Heart right ventricle (tissue), 16 donors: ENCODE measurements around the gene AKR1C4. TPM values are rescaled to one million over a fixed set of nuclear protein-coding genes. Genes with fewer than 3 reads are reported as not detected.

Experiments
- ATAC-seq, 8 donors: fragments of 200-7000 bp; cut with Tn5 transposase; one replicate each; pipeline ENCODE4 v1.9.1; 2020; ENCODE audit warnings: mild to moderate bottlenecking in 8 of 8, moderate library complexity in 8 of 8, moderate number of reproducible peaks in 1 of 8
- DNase-seq, 2 donors: peaks; one replicate each; pipeline ENCODE4 v3.0.0-alpha.2; 2020
- H3K27ac ChIP-seq, 10 donors: fragments of 200-600 bp; sonication (generic) in 2 of 10; one replicate each; pipeline versions ENCODE4 v1.5.0 to v1.8.0; 2020 to 2022; ENCODE audit warnings: mild to moderate bottlenecking in 3 of 10
- H3K27me3 ChIP-seq, 7 donors: fragments of 200-600 bp; one replicate each; pipeline ENCODE4 v1.8.0; 2021 to 2022; ENCODE audit warnings: mild to moderate bottlenecking in 2 of 7
- H3K36me3 ChIP-seq, 9 donors: fragments of 200-600 bp; sonication (generic) in 1 of 9; one replicate each; pipeline versions ENCODE4 v1.5.0 to v1.8.0; 2020 to 2022; ENCODE audit warnings: mild to moderate bottlenecking in 2 of 9
- H3K4me1 ChIP-seq, 9 donors: fragments of 200-600 bp; sonication (generic) in 1 of 9; one replicate each; pipeline versions ENCODE4 v1.5.0 to v1.8.0; 2020 to 2022; ENCODE audit warnings: mild to moderate bottlenecking in 4 of 9
- H3K4me3 ChIP-seq, 10 donors: fragments of 200-600 bp; sonication (generic) in 2 of 10; one replicate each; pipeline versions ENCODE4 v1.5.0 to v1.8.0; 2020 to 2022; ENCODE audit warnings: mild to moderate bottlenecking in 7 of 10, moderate library complexity in 2 of 10
- H3K9me3 ChIP-seq, 11 donors: fragments of 200-600 bp in 10 of 11; sonication (generic) in 2 of 11; one replicate each; pipeline versions ENCODE4 v1.5.0 to v1.8.0; 2013 to 2022; ENCODE audit warnings: mild to moderate bottlenecking in 2 of 11, control low read depth in 1 of 11, moderate library complexity in 1 of 11
- WGBS, 2 donors: extraction: QIAGEN DNeasy Blood & Tissue Kit; methylation state at CpG; one replicate each; pipeline ENCODE4 v1.1.7; 2013; ENCODE audit warnings: inconsistent platforms in 1 of 2; 5-methylcytosine and 5-hydroxymethylcytosine counted together
- intact Hi-C, 10 donors: fragments of 100-400 bp; cut with DNase I; formaldehyde crosslinking; loops; one replicate each; pipeline versions ENCODE4 v1.11.1 to v1.14.2; 2022
- polyA plus RNA-seq, 2 donors: library from polyadenylated mRNA; stranded (reverse); fragments of 200-250 nt; gene quantifications; one replicate each; pipeline ENCODE4 v1.2.3, GENCODE V29; 2013
- total RNA-seq, 10 donors: library from RNA; stranded (reverse); fragmentation: NEBNext Ultra II Directional in 3 of 10; extraction: Animal tissue kit (Norgen Biotek cat#: 25700) in 3 of 10; gene quantifications; one replicate each; pipeline versions ENCODE4 v1.2.1 to v1.2.4, GENCODE V29; 2021 to 2023
- TF ChIP-seq, protein P1 (sequence below), 9 donors: fragments of 200-600 bp; sonication (generic) in 2 of 9; IDR thresholded peaks; one replicate each; pipeline versions ENCODE4 v1.5.0 to v1.8.0; 2021 to 2022; ENCODE audit warnings: antibody characterized with exemption in 9 of 9, mild to moderate bottlenecking in 5 of 9, moderate library complexity in 1 of 9
- donor health status: Arrhythmogenic right ventricular cardiomyopathy.
- donor health status: ischemic (EF 13 %, LVEDD 7.1; RV severe dilation, severe dysfunction).
- donor health status: healthy with polysubstance abuse.
- donor health status: DM: no; HTN: yes; CAD: no.
- donor health status: DM: no; HTN: no; CAD: no.
- donor health status: ischemic (EF 25% LVEDD 6.9; RV normal size, moderate dysfunction).
- donor health status: ischemic (EF 25% LVEDD 5.7; RV mildly dilated, moderate dysfunction).
- donor health status: healthy.
- donor health status: DM: yes; HTN: yes; CAD: no.
- donor health status: Ischemic cardiomyopathy.
- donor health status: ischemic (EF 35%, LVEDD 5.7; RV mildly dilated, moderate dysfunction).
- donor health status: nonischemic (EF 11% LVEDD 7.7; RV severe dilation, severe dysfunction).
- donor health status: DM: yes; HTN: yes; CAD: no.
- donor health status: PGD.
- donor health status: ischemic (EF 29% LVEDD 5.4; RV normal size, mild dysfunction).
- donor health status: nonischemic (EF 23%, LVEDD 6.1; RV moderate dilation, normal function).

The AKR1C4 gene
- total and polyA plus RNA-seq, 12 donors: not detected

DNA sequence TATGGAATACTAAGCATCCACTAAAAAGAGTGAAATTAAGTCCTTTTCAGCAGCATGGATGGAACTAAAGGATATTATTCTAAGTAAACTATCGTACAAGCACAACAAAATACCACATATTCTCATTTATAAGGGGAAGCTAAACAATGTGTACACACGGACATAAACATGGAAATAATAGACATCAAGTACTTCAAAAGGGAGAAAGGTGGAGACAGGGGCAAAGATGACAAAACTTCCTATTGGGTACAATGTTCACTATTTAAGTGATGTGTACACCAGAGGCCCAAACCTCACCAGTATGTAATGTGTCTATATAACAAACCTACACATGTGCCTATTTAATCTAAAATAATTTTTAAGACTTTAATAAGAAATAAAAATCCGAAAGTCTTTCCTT, 2.2 kb upstream of the AKR1C4 start:
- intact Hi-C loops: no loop called here
- TF ChIP-seq, protein P1, sequence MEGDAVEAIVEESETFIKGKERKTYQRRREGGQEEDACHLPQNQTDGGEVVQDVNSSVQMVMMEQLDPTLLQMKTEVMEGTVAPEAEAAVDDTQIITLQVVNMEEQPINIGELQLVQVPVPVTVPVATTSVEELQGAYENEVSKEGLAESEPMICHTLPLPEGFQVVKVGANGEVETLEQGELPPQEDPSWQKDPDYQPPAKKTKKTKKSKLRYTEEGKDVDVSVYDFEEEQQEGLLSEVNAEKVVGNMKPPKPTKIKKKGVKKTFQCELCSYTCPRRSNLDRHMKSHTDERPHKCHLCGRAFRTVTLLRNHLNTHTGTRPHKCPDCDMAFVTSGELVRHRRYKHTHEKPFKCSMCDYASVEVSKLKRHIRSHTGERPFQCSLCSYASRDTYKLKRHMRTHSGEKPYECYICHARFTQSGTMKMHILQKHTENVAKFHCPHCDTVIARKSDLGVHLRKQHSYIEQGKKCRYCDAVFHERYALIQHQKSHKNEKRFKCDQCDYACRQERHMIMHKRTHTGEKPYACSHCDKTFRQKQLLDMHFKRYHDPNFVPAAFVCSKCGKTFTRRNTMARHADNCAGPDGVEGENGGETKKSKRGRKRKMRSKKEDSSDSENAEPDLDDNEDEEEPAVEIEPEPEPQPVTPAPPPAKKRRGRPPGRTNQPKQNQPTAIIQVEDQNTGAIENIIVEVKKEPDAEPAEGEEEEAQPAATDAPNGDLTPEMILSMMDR (IDR thresholded peaks at IDR 0.05): no peak
- H3K4me3 ChIP-seq: no peak overlapping the region
- H3K4me1 ChIP-seq: no peaks in the 10 kb centered on the region
- no peak overlapping the region for H3K27ac ChIP-seq
- H3K9me3 ChIP-seq: no peaks in the 10 kb centered on the region
- ATAC-seq (no peak), DNase-seq (no peak)
- H3K27me3 ChIP-seq: no peaks in the 10 kb centered on the region
- H3K36me3 ChIP-seq: no peaks in the 10 kb centered on the region
- WGBS, 2 donors: 85 to 91% methylated on average over 3 of the region's 3 CpGs

DNA sequence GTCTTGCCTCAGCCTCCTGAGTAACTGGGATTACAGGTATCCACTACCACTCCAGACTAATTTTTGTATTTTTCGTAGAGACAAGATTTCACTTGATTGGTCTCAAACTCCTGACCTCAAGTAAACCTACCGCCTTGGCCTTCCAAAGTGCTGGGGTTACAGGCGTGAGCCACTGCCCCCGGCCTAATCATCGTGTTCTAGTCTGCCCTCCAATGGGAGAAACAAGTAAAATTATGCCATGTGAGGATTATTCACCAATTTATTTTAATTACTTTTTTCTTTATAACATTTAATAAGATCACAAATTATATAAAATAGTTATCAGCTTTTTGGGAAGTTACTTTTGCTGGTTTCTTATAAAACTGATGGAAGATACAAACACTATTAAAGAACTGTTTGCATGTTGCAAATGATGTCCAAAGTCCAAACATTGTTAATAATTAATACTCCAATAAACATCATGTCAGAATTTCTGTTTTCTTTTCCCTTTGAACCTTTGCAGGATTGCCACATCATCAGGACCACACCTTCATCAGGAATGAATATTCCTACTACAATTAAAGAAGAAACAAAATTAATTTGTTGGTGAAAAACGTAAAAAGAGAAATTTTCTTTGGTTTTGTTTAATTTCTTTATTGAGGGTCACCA, 786 bp upstream of the AKR1C4 start:
- 75 to 83% methylated on average over 6 of the region's 6 CpGs for WGBS, 2 donors
- no peaks in the 10 kb centered on the region for H3K36me3 ChIP-seq
- no peaks in the 10 kb centered on the region for H3K27me3 ChIP-seq
- DNase-seq: no peak
- H3K4me1 ChIP-seq: no peaks in the 10 kb centered on the region
- H3K4me3 ChIP-seq: no peak overlapping the region
- H3K9me3 ChIP-seq: no peaks in the 10 kb centered on the region
- intact Hi-C loops: no loop called here
- no peak overlapping the region for H3K27ac ChIP-seq
- TF ChIP-seq, protein P1 (IDR thresholded peaks at IDR 0.05): no peak
- ATAC-seq: no peak

DNA sequence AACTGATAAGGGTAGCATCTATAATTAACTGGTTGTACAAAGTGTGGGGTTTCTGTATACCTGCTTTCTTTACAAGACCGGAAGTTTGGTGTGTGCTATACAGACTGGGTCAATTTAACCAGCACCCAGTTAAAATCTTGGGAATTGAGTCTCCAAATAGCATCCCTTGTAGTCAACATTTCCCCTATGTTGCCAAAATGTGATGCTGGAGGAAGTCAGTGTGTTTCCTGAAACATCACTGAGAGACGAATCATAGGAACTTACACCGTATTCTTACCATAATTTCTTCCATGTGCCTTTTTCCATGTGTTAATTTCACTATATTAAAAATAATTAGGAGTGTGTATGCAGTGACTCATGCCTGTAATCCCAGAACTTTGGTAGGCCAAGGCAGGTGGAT, 1.7 kb downstream of the AKR1C4 start:
- H3K36me3 ChIP-seq: no peaks in the 10 kb centered on the region
- no peak for ATAC-seq
- 47 to 69% methylated on average over 3 of the region's 3 CpGs for WGBS, 2 donors
- no peak for DNase-seq
- no peak overlapping the region for H3K4me3 ChIP-seq
- no peak overlapping the region for H3K27ac ChIP-seq
- H3K9me3 ChIP-seq: peaks cover 0 to 24% (median 8%) of the 10 kb centered on the region in 11 donors
- no peaks in the 10 kb centered on the region for H3K4me1 ChIP-seq
- no peaks in the 10 kb centered on the region for H3K27me3 ChIP-seq
- TF ChIP-seq, protein P1 (IDR thresholded peaks at IDR 0.05): no peak
- intact Hi-C loops: no loop called here

DNA sequence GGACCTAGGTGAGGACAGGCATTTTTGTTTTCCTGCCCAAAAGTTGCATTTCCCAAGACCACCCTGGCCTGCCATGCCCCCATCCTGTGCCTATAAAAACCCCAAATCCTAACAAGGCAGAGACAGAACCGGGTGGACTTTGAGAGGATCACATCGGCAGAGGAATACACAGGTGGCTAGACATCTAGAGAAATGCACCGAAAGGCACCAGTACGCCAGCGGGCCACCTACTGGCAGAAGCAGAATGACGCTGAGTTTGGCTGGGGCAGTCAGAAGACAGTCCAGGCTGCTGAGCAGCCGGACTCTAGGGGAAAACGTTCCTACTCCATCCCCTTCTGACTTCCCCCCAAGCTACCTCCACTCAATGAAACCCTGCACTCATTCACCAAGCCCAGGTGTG, 2.8 kb downstream of the AKR1C4 start:
- no peak for DNase-seq
- TF ChIP-seq, protein P1 (IDR thresholded peaks at IDR 0.05): no peak
- Histone ChIP-seq H3K4me3 (no peak overlapping the region), H3K4me1 (no peaks in the 10 kb centered on the region), H3K27ac (no peak overlapping the region), H3K9me3 (peaks cover 0 to 31% (median 12%) of the 10 kb centered on the region in 11 donors), H3K36me3 (no peaks in the 10 kb centered on the region), H3K27me3 (no peaks in the 10 kb centered on the region)
- intact Hi-C loops: no loop called here
- no peak for ATAC-seq
- WGBS, 2 donors: 77 to 80% methylated on average over 8 of the region's 8 CpGs
